ENCODE measurements around the gene SLC45A2.
"Not testable (repeated sequence)": the region's sequence is repeated elsewhere in the genome, so short reads cannot be mapped to it uniquely, and the experiment has no call there.

Gene SLC45A2

GRCh38 chr5:33969572-33970452, 14.7 kb downstream of the SLC45A2 start:
- peak; percentile 31 for DNase-seq (ENCODE audit: low read depth)

- no peak for DNase-seq (ENCODE audit: low read depth)
Observed at GRCh38 chr5:33968211-33969005, 16.1 kb downstream of the SLC45A2 start.

- DNase-seq (ENCODE audit: low read depth): no peak
Observed at GRCh38 chr5:33966805-33967204, 17.7 kb downstream of the SLC45A2 start.

GRCh38 chr5:33964132-33964700, 20.3 kb downstream of the SLC45A2 start:
- no peak for DNase-seq (ENCODE audit: low read depth)

- no peak for DNase-seq (ENCODE audit: low read depth)
Observed at GRCh38 chr5:33958176-33958575, 26.3 kb downstream of the SLC45A2 start.

GRCh38 chr5:33957577-33958150, 26.8 kb downstream of the SLC45A2 start:
- DNase-seq (ENCODE audit: low read depth): no peak

GRCh38 chr5:33952175-33952574, 32.3 kb downstream of the SLC45A2 start:
- DNase-seq (ENCODE audit: low read depth): not testable (repeated sequence)

- no peak for DNase-seq (ENCODE audit: low read depth)
Observed at GRCh38 chr5:33944543-33945132, 39.9 kb downstream of the SLC45A2 start.

GRCh38 chr5:33941090-33941489, 43.4 kb downstream of the SLC45A2 start:
- DNase-seq (ENCODE audit: low read depth): no peak

GRCh38 chr5:33939556-33940262, 44.8 kb downstream of the SLC45A2 start:
- DNase-seq (ENCODE audit: low read depth): peak; percentile 14

- no peak for DNase-seq (ENCODE audit: low read depth)
Observed at GRCh38 chr5:33938881-33939280, 45.6 kb downstream of the SLC45A2 start.

GRCh38 chr5:33938507-33938796, 46.0 kb downstream of the SLC45A2 start:
- no peak for DNase-seq (ENCODE audit: low read depth)

GRCh38 chr5:33937707-33938506, 46.6 kb downstream of the SLC45A2 start:
- DNase-seq (ENCODE audit: low read depth): no peak

- no peak for DNase-seq (ENCODE audit: low read depth)
Observed at GRCh38 chr5:33937017-33937706, 47.3 kb downstream of the SLC45A2 start.

GRCh38 chr5:33936381-33937016, 48.0 kb downstream of the SLC45A2 start, which contains the start of gene RXFP3:
Gene RXFP3 (plus strand): TSS chr5:33936386. CDS start chr5:33936741, 355 bp downstream.
- DNase-seq (ENCODE audit: low read depth): no peak

GRCh38 chr5:33936004-33936380, 48.5 kb downstream of the SLC45A2 start:
- no peak for DNase-seq (ENCODE audit: low read depth)

- DNase-seq (ENCODE audit: low read depth): peak; percentile 65
Observed at GRCh38 chr5:33934176-33934575, 50.3 kb downstream of the SLC45A2 start.

- no peak for DNase-seq (ENCODE audit: low read depth)
Observed at GRCh38 chr5:33933723-33934169, 50.7 kb downstream of the SLC45A2 start.

- no peak for DNase-seq (ENCODE audit: low read depth)
Observed at GRCh38 chr5:33931136-33931535, 53.4 kb downstream of the SLC45A2 start.

All from HS-5 (cell line).